CD4-positive, alpha-beta T cell treated with Interleukin-12 subunit alpha and Interleukin-12 subunit beta, for 1 hour (primary cell): Measurements from ENCODE around the gene ZDHHC4.

Experiments
- DNase-seq: peaks from one replicate; pipeline ENCODE4 v3.0.0-alpha.2; 2020

Gene ZDHHC4

GRCh38 chr7:6577369-6578113, at the start of gene ZDHHC4:
ZDHHC4 (plus strand) TSS chr7:6577454; CDS start chr7:6580562, 3,108 bp downstream.
- DNase-seq, result peak; percentile 89

- DNase-seq, result no peak
Measured at GRCh38 chr7:6528401-6529130, 48.7 kb upstream of the ZDHHC4 start.

- DNase-seq, result no peak
Measured at GRCh38 chr7:6529643-6530042, 47.6 kb upstream of the ZDHHC4 start.

- peak; percentile 67 for DNase-seq
Measured at GRCh38 chr7:6530626-6531491, 46.4 kb upstream of the ZDHHC4 start.

- DNase-seq, result no peak
Measured at GRCh38 chr7:6531492-6532279, 45.6 kb upstream of the ZDHHC4 start.

GRCh38 chr7:6532516-6532915, 44.7 kb upstream of the ZDHHC4 start:
- DNase-seq, result no peak

GRCh38 chr7:6533893-6534495, 43.3 kb upstream of the ZDHHC4 start:
- no peak for DNase-seq

GRCh38 chr7:6536262-6537260, 40.7 kb upstream of the ZDHHC4 start:
- DNase-seq, result no peak

GRCh38 chr7:6542368-6542767, 34.9 kb upstream of the ZDHHC4 start:
- DNase-seq, result no peak

GRCh38 chr7:6545398-6546126, 31.7 kb upstream of the ZDHHC4 start:
- no peak for DNase-seq

GRCh38 chr7:6546498-6547251, 30.6 kb upstream of the ZDHHC4 start:
- no peak for DNase-seq

GRCh38 chr7:6547400-6547799, 29.9 kb upstream of the ZDHHC4 start:
- DNase-seq, result no peak

GRCh38 chr7:6551016-6551511, 26.2 kb upstream of the ZDHHC4 start, which contains the start of gene GRID2IP:
GRID2IP (minus strand) TSS chr7:6551461; CDS start chr7:6551436, 25 bp downstream.
- DNase-seq, result no peak

- no peak for DNase-seq
Measured at GRCh38 chr7:6553448-6554044, 23.7 kb upstream of the ZDHHC4 start.

GRCh38 chr7:6554848-6555247, 22.4 kb upstream of the ZDHHC4 start:
- DNase-seq, result no peak

- no peak for DNase-seq
Measured at GRCh38 chr7:6556196-6556595, 21.1 kb upstream of the ZDHHC4 start.

GRCh38 chr7:6558837-6559236, 18.4 kb upstream of the ZDHHC4 start:
- peak; percentile 20 for DNase-seq

GRCh38 chr7:6559896-6560295, 17.4 kb upstream of the ZDHHC4 start:
- no peak for DNase-seq

- DNase-seq, result no peak
Measured at GRCh38 chr7:6562106-6562505, 15.1 kb upstream of the ZDHHC4 start.
